Measurements from ENCODE around the gene KRTAP16-1.

The KRTAP16-1 gene

GRCh38 chr17:41265078-41265477, 44.0 kb downstream of the KRTAP16-1 start, which contains the start of gene KRTAP9-6:
Gene KRTAP9-6 (plus strand): TSS chr17:41265378. CDS start chr17:41265378, 0 bp downstream.
- DNase-seq = no peak
- intact Hi-C loops (cut with DNase I) = no loop called here

GRCh38 chr17:41264599-41264998, 44.5 kb downstream of the KRTAP16-1 start:
- no peak for DNase-seq
- intact Hi-C loops (cut with DNase I) = no loop called here

GRCh38 chr17:41263212-41263611, 45.9 kb downstream of the KRTAP16-1 start:
- DNase-seq = no peak
- intact Hi-C loops (cut with DNase I) = no loop called here

GRCh38 chr17:41258406-41258805, 50.7 kb downstream of the KRTAP16-1 start:
- intact Hi-C loops (cut with DNase I) = no loop called here
- DNase-seq = no peak
